T-helper 2 cell treated with Interferon-gamma antibody and Interleukin-4, amounts not matched to agents 100 ng/mL and 5 ng/mL, for 36 hours (primary cell): ENCODE data around the gene SPSB1. TPM values are rescaled to one million over a fixed set of nuclear protein-coding genes. Genes with fewer than 3 reads are reported as not detected.

ENCODE experiments used
- intact Hi-C: fragments of 100-400 bp; cut with micrococcal nuclease; formaldehyde crosslinking; loops from one replicate; pipeline ENCODE4 v1.15.1; 2023
- total RNA-seq: library from RNA; stranded (reverse); gene quantifications from 2 replicates; pipeline ENCODE4 v1.2.3, GENCODE V29; 2022

Gene SPSB1
- total RNA-seq, 1 donor from 2014 or later = 13.2 TPM

GRCh38 chr1:9317591-9318417 lies 25.1 kb downstream of the SPSB1 start:
- intact Hi-C loops = no loop called here

- intact Hi-C loops = no loop called here
These were observed 26.6 kb downstream of the SPSB1 start for GRCh38 chr1:9319208-9319788.

GRCh38 chr1:9319789-9320519 lies 27.3 kb downstream of the SPSB1 start:
- intact Hi-C loops = no loop called here

- intact Hi-C loops = no loop called here
These were observed 28.1 kb downstream of the SPSB1 start for GRCh38 chr1:9320520-9321479.

- intact Hi-C loops = no loop called here
These were observed 28.8 kb downstream of the SPSB1 start for GRCh38 chr1:9321480-9321849.

- intact Hi-C loops = no loop called here
These were observed 29.4 kb downstream of the SPSB1 start for GRCh38 chr1:9321986-9322660.

GRCh38 chr1:9322661-9323244 lies 30.1 kb downstream of the SPSB1 start:
- intact Hi-C loops = no loop called here

- intact Hi-C loops = no loop called here
These were observed 31.8 kb downstream of the SPSB1 start for GRCh38 chr1:9324246-9325096.

GRCh38 chr1:9326596-9326995 lies 33.9 kb downstream of the SPSB1 start:
- intact Hi-C loops = no loop called here

- intact Hi-C loops = no loop called here
These were observed 35.5 kb downstream of the SPSB1 start for GRCh38 chr1:9328201-9328600.

GRCh38 chr1:9328715-9329114 lies 36.0 kb downstream of the SPSB1 start:
- intact Hi-C loops = no loop called here

- intact Hi-C loops = no loop called here
These were observed 38.3 kb downstream of the SPSB1 start for GRCh38 chr1:9331016-9331415.

- intact Hi-C loops = no loop called here
These were observed 39.1 kb downstream of the SPSB1 start for GRCh38 chr1:9331558-9332346.

GRCh38 chr1:9332513-9333143 lies 39.9 kb downstream of the SPSB1 start:
- intact Hi-C loops = no loop called here

GRCh38 chr1:9338397-9339246 lies 45.9 kb downstream of the SPSB1 start:
- intact Hi-C loops = no loop called here

GRCh38 chr1:9340172-9340854 lies 47.6 kb downstream of the SPSB1 start:
- intact Hi-C loops = no loop called here

- intact Hi-C loops = no loop called here
These were observed 48.2 kb downstream of the SPSB1 start for GRCh38 chr1:9340864-9341263.
